ENCODE measurements around the gene UBE2Q2.

DNA sequence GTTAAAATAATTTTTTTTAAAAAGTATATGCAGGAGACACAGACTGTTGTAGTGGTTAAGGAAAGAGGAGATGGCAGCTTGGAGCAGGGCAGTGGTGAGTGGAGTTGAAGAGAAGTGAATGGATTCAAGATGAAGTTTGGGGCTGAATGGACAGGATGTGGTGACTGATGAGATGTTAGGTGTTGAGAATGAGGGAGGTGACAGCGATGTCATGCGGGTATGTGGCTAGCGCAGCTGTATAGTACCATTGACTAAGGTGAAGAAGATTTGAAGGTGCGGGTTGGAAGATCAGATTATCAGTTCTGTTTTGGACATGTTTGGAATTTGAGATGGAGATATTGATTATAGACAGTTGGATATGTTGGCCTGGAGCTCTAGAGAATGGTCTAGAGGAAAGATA is 80.5 kb downstream of the UBE2Q2 start:
- TF ChIP-seq, protein P1, sequence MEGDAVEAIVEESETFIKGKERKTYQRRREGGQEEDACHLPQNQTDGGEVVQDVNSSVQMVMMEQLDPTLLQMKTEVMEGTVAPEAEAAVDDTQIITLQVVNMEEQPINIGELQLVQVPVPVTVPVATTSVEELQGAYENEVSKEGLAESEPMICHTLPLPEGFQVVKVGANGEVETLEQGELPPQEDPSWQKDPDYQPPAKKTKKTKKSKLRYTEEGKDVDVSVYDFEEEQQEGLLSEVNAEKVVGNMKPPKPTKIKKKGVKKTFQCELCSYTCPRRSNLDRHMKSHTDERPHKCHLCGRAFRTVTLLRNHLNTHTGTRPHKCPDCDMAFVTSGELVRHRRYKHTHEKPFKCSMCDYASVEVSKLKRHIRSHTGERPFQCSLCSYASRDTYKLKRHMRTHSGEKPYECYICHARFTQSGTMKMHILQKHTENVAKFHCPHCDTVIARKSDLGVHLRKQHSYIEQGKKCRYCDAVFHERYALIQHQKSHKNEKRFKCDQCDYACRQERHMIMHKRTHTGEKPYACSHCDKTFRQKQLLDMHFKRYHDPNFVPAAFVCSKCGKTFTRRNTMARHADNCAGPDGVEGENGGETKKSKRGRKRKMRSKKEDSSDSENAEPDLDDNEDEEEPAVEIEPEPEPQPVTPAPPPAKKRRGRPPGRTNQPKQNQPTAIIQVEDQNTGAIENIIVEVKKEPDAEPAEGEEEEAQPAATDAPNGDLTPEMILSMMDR (IDR thresholded peaks at IDR 0.05; ENCODE audit: insufficient read depth, low read depth, low read length), result no peak
- no peak for TF ChIP-seq EZH2 (IDR thresholded peaks at IDR 0.05; ENCODE audit: insufficient read depth, low read length)

Data from astrocyte (in vitro differentiated cells and primary cell).